ENCODE measurements around the gene IL12RB1.

Gene IL12RB1

GRCh38 chr19:18023622-18024251 lies 63.0 kb downstream of the IL12RB1 start:
- no peak overlapping the region for H3K27ac ChIP-seq
- TF ChIP-seq ZFX (IDR thresholded peaks at IDR 0.05; ENCODE audit: borderline replicate concordance), result no peak
- TF ChIP-seq CTCF (IDR thresholded peaks at IDR 0.05), result no peak

- H3K27ac ChIP-seq, result peak overlapping the region; percentile 76
- TF ChIP-seq ZFX (IDR thresholded peaks at IDR 0.05; ENCODE audit: borderline replicate concordance) (no peak), CTCF (IDR thresholded peaks at IDR 0.05) (no peak)
These were observed 65.5 kb downstream of the IL12RB1 start for GRCh38 chr19:18021121-18021755.

- H3K27ac ChIP-seq, result no peak overlapping the region
- TF ChIP-seq CTCF (IDR thresholded peaks at IDR 0.05) (no peak), ZFX (IDR thresholded peaks at IDR 0.05; ENCODE audit: borderline replicate concordance) (no peak)
These were observed 66.3 kb downstream of the IL12RB1 start for GRCh38 chr19:18020212-18021085.

- no peak overlapping the region for H3K27ac ChIP-seq
- TF ChIP-seq CTCF (IDR thresholded peaks at IDR 0.05), result no peak
- TF ChIP-seq ZFX (IDR thresholded peaks at IDR 0.05; ENCODE audit: borderline replicate concordance), result no peak
These were observed 69.3 kb downstream of the IL12RB1 start for GRCh38 chr19:18017275-18018083.

GRCh38 chr19:18016209-18016910 lies 70.4 kb downstream of the IL12RB1 start:
- TF ChIP-seq CTCF (IDR thresholded peaks at IDR 0.05) (no peak), ZFX (IDR thresholded peaks at IDR 0.05; ENCODE audit: borderline replicate concordance) (no peak)
- H3K27ac ChIP-seq, result no peak overlapping the region

- no peak overlapping the region for H3K27ac ChIP-seq
- TF ChIP-seq ZFX (IDR thresholded peaks at IDR 0.05; ENCODE audit: borderline replicate concordance) (no peak), CTCF (IDR thresholded peaks at IDR 0.05) (no peak)
These were observed 72.5 kb downstream of the IL12RB1 start for GRCh38 chr19:18014197-18014596.

Data from 22Rv1 (cell line).